Karpas-422 (cell line): ENCODE data around the gene APOBR. TPM values are rescaled to one million over a fixed set of nuclear protein-coding genes. Genes with fewer than 3 reads are reported as not detected.
"Not testable (repeated sequence)": the region's sequence is repeated elsewhere in the genome, so short reads cannot be mapped to it uniquely, and the experiment has no call there.

Experiments
- DNase-seq: peaks from one replicate; pipeline ENCODE4 v3.0.0-alpha.2; 2015
- H2AFZ ChIP-seq: fragments of 200-600 bp; sonication (generic); 2 replicates; pipeline ENCODE4 v1.6.1; 2014; ENCODE audit warnings: antibody characterized with exemption, low read length, mixed read lengths
- H3K27ac ChIP-seq: fragments of 200-600 bp; sonication (generic); 2 replicates; pipeline ENCODE4 v1.5.1; 2014; ENCODE audit warnings: mild to moderate bottlenecking, low read length, moderate library complexity
- H3K27me3 ChIP-seq: fragments of 200-600 bp; sonication (generic); 2 replicates; pipeline ENCODE4 v1.6.1; 2014; ENCODE audit warnings: low read length, mixed read lengths
- H3K36me3 ChIP-seq: fragments of 200-600 bp; sonication (generic); 2 replicates; pipeline ENCODE4 v1.6.1; 2014; ENCODE audit warnings: low read length, mixed read lengths; ENCODE audit not compliant: insufficient read depth
- H3K4me1 ChIP-seq: fragments of 200-600 bp; sonication (generic); 2 replicates; pipeline ENCODE4 v1.6.1; 2014; ENCODE audit warnings: mild to moderate bottlenecking, low read length, mixed read lengths
- H3K4me2 ChIP-seq: fragments of 200-600 bp; sonication (generic); 2 replicates; pipeline ENCODE4 v1.6.1; 2014; ENCODE audit warnings: low read length, low read depth, mild to moderate bottlenecking; ENCODE audit not compliant: poor library complexity, severe bottlenecking
- H3K4me3 ChIP-seq: fragments of 200-600 bp; sonication (generic); 2 replicates; pipeline ENCODE4 v1.5.1; 2014; ENCODE audit warnings: mild to moderate bottlenecking, antibody characterized with exemption, low read length, mixed read lengths
- H3K79me2 ChIP-seq: fragments of 200-600 bp; sonication (generic); 2 replicates; pipeline ENCODE4 v1.6.1; 2014; ENCODE audit warnings: mild to moderate bottlenecking, low read length, mixed read lengths
- H3K9ac ChIP-seq: fragments of 200-600 bp; sonication (generic); 2 replicates; pipeline ENCODE4 v1.6.0; 2014; ENCODE audit warnings: low read length
- H3K9me2 ChIP-seq: fragments of 200-600 bp; sonication (generic), shearing (Covaris generic); replicated peaks from 2 replicates; pipeline ENCODE4 v1.6.0; 2014; ENCODE audit warnings: mild to moderate bottlenecking, low read length, moderate library complexity; ENCODE audit not compliant: insufficient read depth
- H3K9me3 ChIP-seq: fragments of 300-700, 200-600 bp; sonication (generic); 2 replicates; pipeline ENCODE4 v1.6.1; 2014; ENCODE audit warnings: low read length, mixed read lengths
- H4K20me1 ChIP-seq: fragments of 200-600 bp; sonication (generic); 2 replicates; pipeline ENCODE4 v1.6.1; 2014; ENCODE audit warnings: mild to moderate bottlenecking, antibody characterized with exemption, low read length, low read depth; ENCODE audit not compliant: insufficient read depth
- total RNA-seq: library from RNA; depleted of rRNA; stranded (reverse); fragments of >200 nt; shearing (Covaris generic); gene quantifications from 2 replicates; pipeline ENCODE4 v1.2.3, GENCODE V29; 2014; ENCODE audit warnings: low replicate concordance; rRNA removed

Gene APOBR, protein sequence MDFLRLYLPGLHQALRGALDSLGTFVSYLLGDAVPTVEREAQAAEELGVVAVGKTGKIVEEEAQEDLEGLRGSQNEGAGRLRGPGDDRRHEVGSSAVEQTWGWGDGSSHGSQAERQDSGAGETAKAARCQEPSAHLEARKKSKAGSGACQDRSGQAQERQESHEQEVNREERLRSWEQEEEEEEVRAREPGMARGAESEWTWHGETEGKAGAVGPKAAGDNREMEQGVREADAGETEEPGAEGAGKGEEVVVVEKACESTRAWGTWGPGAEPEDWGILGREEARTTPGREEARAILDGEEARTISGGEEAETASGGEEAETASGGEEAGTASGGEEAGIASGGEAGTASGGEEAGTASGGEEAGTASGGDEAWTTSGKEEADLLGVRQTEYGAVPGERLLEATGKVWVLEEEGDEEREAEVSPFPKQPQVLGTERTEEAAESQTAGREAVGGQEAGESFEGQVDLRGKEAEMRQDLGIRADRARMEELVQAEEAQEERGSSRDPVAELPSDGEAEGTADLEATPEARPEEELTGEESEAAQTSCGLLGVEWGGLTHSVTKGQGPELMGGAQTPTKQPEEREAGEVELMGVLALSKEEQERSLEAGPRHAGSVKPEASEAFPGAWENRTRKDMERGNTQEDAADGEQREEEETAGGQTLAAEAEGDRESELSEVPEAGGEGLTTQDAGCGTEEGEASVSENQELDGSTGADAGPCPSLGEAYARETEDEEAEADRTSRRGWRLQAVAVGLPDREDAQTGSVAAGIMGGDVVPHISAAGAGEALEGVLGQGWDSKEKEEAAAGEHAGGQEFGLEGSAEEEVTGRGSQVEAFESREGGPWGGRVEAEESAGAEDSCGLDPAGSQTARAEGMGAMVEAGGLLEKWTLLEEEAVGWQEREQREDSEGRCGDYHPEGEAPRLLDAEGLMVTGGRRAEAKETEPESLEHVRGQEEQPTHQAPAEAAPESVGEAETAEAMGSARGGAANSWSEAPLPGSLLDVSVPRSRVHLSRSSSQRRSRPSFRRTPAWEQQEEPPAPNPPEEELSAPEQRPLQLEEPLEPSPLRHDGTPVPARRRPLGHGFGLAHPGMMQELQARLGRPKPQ
- total RNA-seq = 0.18 and 0.41 TPM in 2 replicates

GRCh38 chr16:28494121-28494851 is at the start of gene APOBR:
TSS of gene APOBR (plus strand) at chr16:28494643. CDS start at chr16:28494682, 39 bp downstream.
- H3K9ac ChIP-seq = peak within 1 kb of the TSS; percentile 77
- peak; percentile 92 for DNase-seq
- H3K4me3 ChIP-seq = peak within 1 kb of the TSS; percentile 65
- H3K4me2 ChIP-seq = peak within 1 kb of the TSS; percentile 85
- peaks cover 34% of the 10 kb centered on the region for H3K4me1 ChIP-seq
- no peaks in the 10 kb centered on the region for H3K9me3 ChIP-seq
- H4K20me1 ChIP-seq = no peaks in the 10 kb centered on the region
- no peaks in the 10 kb centered on the region for H3K36me3 ChIP-seq
- peak within 1 kb of the TSS; percentile 97 for H2AFZ ChIP-seq
- H3K79me2 ChIP-seq = peaks cover 8% of the 10 kb centered on the region
- no peaks in the 10 kb centered on the region for H3K27me3 ChIP-seq
- peak within 1 kb of the TSS; percentile 75 for H3K27ac ChIP-seq
- H3K9me2 ChIP-seq = no peaks in the 10 kb centered on the region

DNA sequence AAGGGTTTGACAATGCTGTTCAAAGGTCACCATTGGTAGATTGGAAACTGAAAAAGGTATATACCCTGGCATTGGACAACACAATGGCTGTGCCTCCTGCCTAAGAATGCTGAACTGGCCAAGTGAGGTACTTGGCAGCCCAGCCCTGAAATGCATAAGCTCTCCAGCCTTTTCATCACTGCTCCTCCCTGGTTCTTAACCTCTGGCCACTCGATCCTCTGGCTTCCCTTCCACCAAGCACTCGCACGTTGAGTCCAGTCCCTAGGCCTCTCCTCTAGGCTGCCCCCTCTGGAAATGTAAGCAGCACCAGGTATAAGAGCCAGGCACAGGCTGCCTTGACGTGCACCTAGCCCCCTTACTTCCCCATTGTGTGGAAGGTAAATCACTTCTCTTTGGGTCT is 48.1 kb upstream of the APOBR start:
- H3K27ac ChIP-seq, H3K9ac ChIP-seq, H3K79me2 ChIP-seq, H3K4me3 ChIP-seq, H4K20me1 ChIP-seq, DNase-seq, H2AFZ ChIP-seq, H3K27me3 ChIP-seq, H3K9me2 ChIP-seq, H3K9me3 ChIP-seq, H3K4me1 ChIP-seq, H3K36me3 ChIP-seq, H3K4me2 ChIP-seq: not testable (repeated sequence)

- DNase-seq, H3K4me3 ChIP-seq, H3K4me1 ChIP-seq, H3K36me3 ChIP-seq, H3K9me3 ChIP-seq, H2AFZ ChIP-seq, H3K9ac ChIP-seq, H3K27me3 ChIP-seq, H3K79me2 ChIP-seq, H3K27ac ChIP-seq, H3K4me2 ChIP-seq, H4K20me1 ChIP-seq, H3K9me2 ChIP-seq: not testable (repeated sequence)
These were observed 47.4 kb upstream of the APOBR start for GRCh38 chr16:28447081-28447480.

- Histone ChIP-seq H3K9me3 (no peaks in the 10 kb centered on the region), H3K4me3 (no peak overlapping the region), H4K20me1 (no peaks in the 10 kb centered on the region), H3K27ac (no peak overlapping the region), H3K36me3 (no peaks in the 10 kb centered on the region), H3K9me2 (no peaks in the 10 kb centered on the region), H3K9ac (no peak overlapping the region), H2AFZ (no peak overlapping the region), H3K4me1 (peaks cover 10% of the 10 kb centered on the region), H3K79me2 (no peaks in the 10 kb centered on the region), H3K27me3 (no peaks in the 10 kb centered on the region), H3K4me2 (no peak overlapping the region)
- no peak for DNase-seq
These were observed 20.7 kb upstream of the APOBR start for GRCh38 chr16:28473714-28474265.

DNA sequence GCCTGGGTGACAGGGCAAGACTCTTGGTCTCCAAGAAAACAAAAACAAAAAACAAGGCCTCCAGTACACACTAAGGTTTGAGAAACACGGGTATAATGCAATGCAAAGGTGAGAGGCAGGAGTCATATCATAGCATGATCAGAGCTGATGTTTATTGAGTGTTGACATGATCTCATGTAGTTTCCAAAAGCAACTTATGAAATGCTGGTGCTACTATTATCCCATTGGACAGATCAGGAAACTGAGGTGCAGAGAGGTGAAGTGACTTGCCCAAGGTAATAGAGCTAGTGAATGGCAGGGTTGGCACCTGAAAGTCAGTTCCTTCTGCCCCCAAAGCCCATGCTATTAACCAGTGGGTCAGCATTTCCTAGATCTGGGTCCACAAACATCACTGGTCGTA is 19.2 kb upstream of the APOBR start:
- DNase-seq = no peak
- no peak overlapping the region for H3K4me3 ChIP-seq
- no peaks in the 10 kb centered on the region for H3K36me3 ChIP-seq

GRCh38 chr16:28477311-28477920 is 17.0 kb upstream of the APOBR start:
- Histone ChIP-seq H3K36me3 (no peaks in the 10 kb centered on the region), H3K27ac (no peak overlapping the region)

More for the DNA sequence above, 19.2 kb upstream of the APOBR start:
- Histone ChIP-seq H2AFZ (no peak overlapping the region), H3K9me3 (no peaks in the 10 kb centered on the region), H3K27ac (no peak overlapping the region), H3K9me2 (no peaks in the 10 kb centered on the region), H3K4me2 (no peak overlapping the region), H3K4me1 (peaks cover 10% of the 10 kb centered on the region), H3K27me3 (no peaks in the 10 kb centered on the region), H3K9ac (no peak overlapping the region), H3K79me2 (no peaks in the 10 kb centered on the region), H4K20me1 (no peaks in the 10 kb centered on the region)

GRCh38 chr16:28478506-28479180 is 15.8 kb upstream of the APOBR start:
- Histone ChIP-seq H3K36me3 (no peaks in the 10 kb centered on the region), H3K9me2 (no peaks in the 10 kb centered on the region), H3K27me3 (no peaks in the 10 kb centered on the region), H2AFZ (no peak overlapping the region), H3K9ac (no peak overlapping the region), H3K79me2 (no peaks in the 10 kb centered on the region), H3K4me3 (no peak overlapping the region), H3K9me3 (no peaks in the 10 kb centered on the region), H3K4me2 (no peak overlapping the region), H3K4me1 (peaks cover 6% of the 10 kb centered on the region), H4K20me1 (no peaks in the 10 kb centered on the region), H3K27ac (no peak overlapping the region)
- no peak for DNase-seq

More at GRCh38 chr16:28477311-28477920, 17.0 kb upstream of the APOBR start:
- H3K4me3 ChIP-seq = no peak overlapping the region
- no peaks in the 10 kb centered on the region for H3K79me2 ChIP-seq
- no peaks in the 10 kb centered on the region for H3K9me2 ChIP-seq
- no peak overlapping the region for H3K4me2 ChIP-seq
- no peaks in the 10 kb centered on the region for H3K9me3 ChIP-seq
- H4K20me1 ChIP-seq = no peaks in the 10 kb centered on the region
- H3K27me3 ChIP-seq = no peaks in the 10 kb centered on the region
- peaks cover 10% of the 10 kb centered on the region for H3K4me1 ChIP-seq
- H2AFZ ChIP-seq = no peak overlapping the region
- H3K9ac ChIP-seq = no peak overlapping the region
- no peak for DNase-seq
